ENCODE measurements around the gene CELA3B.
"Not testable (repeated sequence)": the region's sequence is repeated elsewhere in the genome, so short reads cannot be mapped to it uniquely, and the experiment has no call there.

CELA3B gene

DNA sequence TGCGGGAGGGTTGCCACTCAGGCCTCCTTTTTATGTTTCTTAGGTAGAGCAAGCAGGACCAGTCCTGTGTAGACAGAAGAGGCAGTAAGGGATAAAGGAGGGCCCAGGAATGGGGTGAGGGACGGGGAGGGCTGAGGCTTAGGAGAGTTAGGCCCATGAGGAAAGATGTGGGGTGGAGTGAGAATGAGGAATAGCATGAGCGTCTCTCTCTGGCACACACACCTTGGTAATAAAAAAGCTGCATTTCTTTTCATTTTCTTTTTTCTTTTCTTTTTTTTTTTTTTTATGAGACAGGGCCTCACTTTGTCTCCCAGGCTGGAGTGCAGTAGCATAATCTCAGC lies 32.1 kb upstream of the CELA3B start:
- no peak for DNase-seq

DNA sequence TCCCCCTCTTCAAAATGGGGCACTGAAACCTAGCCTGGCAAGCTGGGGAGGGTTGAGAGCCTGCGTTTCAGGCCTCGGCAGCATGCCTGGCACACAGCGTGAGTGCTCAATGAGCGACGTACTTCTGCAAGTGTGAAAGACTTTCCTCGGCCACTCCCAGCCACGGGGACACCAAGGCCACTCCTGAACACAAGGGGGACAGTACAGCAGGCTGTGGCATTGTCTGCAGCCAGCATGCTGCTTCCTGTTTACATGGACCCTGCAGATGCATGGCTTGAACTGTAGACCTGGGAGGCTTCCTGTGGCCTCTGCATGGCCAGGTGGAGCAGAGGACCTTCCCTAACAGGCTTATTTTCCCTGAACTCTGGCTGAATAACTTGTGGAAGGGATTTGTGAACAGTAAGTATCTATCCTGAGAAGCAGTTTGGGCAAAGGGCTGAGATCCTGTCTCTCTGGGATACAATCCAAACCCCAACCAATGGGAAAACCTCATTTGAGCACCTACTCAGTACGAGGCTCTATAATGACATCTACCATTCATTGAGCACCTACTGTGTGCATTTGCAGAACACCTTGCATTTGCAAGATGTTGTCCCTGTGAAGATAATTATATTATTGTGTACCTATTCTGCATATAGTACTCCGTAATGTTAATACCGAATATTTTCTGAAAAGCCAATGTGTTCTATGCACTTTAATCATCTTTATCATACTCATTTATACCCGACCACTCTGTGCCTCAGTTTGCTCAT lies 29.8 kb upstream of the CELA3B start:
- DNase-seq: no peak

DNA sequence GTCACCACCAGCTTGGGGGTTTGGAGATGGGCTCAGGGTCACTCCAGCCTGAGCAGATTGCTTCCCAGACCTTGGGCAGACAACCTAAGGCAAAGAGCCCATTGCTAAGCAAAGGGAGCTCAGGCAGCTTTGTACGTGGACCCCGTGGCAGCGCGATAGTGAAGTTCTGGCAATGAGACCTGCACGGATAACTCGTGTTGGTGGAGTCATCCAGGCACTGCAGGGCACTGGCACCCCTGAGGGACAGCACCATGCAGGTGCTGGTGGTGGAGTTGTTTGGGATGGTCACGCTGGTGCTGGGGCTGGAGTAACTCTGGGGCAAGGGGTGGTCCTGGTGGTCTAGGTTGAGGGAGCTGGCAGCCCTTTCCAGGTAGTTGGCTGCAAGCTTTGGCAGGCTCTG lies 26.1 kb upstream of the CELA3B start:
- no peak for DNase-seq

DNA sequence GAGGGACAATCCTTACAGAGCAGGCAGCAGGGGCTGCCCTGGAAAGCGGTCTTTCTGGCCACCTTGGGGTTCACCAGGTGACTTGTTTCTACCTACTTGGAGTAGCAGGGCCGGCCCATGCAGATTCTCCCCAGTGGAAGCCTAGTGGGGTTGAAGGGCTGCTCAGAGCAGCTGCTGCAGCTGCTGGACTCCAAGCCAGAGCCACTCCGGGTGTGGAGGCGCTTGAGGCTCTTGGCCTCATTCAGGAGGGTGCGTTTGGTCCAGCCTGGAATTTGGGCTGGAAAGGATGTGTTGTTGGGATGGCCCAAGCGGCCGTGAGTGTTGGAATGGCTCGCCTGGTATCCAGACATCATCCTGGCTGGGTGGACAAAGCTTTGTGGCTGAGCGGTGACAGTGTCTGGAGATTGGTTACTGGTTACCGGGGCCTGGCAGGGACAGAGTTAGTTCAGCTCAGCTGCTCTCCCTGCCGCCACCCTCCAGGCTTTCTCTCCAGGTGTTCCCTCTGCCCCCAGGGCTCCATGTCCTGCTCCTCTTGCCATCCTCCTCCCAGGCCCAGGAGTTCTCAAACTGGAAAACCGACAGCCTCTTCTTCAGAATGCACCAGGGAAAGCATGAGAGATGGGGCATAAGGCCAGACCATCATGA lies 25.5 kb upstream of the CELA3B start:
- no peak for DNase-seq

DNA sequence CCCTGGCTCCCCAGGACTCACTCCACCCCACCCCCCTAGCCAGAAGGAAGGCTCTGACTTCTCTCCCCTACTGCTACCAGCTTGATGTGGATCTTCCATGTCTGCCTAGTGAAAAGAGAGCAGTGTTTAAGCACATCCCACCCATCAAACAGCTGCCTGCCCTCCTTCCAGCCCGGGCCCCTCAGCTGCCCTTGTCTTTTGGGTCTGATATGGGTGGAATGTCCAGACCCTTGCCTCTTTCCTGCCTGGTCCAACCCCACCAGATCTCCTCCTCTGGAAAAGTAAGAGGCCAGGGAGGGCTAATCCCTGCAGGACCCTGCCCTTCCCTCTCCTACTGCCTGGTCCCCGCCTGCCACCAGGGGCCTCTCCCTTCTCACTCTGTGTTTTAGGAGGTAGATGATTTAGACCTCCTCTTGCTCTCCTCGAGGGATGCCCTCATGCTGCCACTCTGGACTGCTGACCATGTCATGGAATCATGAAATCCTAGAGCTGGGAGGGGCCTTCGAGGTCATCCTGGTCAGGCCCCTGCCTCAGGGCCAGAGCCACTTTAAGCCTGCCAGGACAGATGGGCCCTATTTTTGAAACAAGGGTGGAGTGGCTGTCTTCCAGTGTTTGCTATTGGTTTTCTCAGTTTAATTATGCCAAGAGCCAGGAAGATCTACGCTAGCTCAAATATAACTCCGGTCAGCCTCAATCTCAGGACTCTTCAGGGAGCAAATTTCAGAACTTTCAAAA lies 23.9 kb upstream of the CELA3B start:
- no peak for DNase-seq

DNA sequence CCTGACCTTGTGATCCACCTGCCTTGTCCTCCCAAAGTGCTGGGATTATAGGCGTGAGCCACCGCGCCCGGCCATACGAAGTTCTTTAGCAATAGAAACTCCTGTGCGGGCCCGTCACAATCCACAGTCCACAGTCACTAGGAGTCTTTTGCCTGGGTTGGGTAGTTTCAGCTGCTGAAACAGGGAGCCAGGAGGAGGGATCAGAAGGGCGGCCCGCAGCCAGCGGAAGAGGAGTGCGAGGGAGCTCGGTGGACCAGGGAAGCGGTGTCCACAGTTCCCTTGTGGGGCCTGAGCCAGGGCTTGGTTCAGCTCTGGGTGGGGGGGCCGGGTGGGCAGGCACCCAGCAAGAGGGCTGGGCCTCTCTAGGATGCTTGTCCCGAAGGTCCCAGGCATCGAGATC lies 21.8 kb upstream of the CELA3B start:
- DNase-seq: no peak

DNA sequence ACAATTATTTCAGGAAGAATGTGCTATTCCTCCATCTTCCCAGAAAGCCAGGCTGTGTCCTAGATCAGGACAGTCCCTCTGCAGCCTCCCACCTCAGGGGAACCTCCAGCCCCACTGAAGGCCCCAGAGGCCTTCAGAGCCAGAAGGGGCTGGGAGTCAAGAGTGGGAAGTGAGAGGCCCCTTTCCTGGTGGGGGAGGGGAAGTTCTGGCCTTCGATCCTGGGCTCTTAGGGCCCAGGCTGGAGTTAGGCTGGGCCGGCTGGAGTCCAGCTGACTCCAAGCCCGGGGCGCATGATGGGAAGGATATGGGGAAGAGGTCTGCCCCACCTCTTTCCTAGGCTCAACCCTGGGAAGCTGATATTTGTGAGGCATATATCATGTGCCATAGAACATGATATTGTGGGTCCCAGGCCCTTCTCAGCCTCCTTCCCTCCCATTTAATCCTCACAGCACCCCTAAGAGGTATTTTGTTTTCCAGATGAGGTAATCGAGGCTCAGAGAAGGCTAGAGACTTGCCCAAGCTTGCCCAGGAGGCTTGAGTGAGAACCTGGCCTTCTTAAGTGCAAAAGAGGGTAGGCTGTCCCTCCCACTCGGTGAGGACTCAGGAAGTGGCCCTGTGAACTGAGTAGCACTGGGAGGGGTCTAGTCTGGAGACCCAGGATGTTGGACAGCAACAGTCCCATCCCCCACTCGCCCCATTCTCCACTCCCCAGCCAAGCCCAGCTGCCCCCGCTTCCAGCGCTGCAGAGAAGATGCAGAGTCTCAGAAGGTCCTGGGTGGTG lies 21.1 kb upstream of the CELA3B start:
- DNase-seq: no peak

DNA sequence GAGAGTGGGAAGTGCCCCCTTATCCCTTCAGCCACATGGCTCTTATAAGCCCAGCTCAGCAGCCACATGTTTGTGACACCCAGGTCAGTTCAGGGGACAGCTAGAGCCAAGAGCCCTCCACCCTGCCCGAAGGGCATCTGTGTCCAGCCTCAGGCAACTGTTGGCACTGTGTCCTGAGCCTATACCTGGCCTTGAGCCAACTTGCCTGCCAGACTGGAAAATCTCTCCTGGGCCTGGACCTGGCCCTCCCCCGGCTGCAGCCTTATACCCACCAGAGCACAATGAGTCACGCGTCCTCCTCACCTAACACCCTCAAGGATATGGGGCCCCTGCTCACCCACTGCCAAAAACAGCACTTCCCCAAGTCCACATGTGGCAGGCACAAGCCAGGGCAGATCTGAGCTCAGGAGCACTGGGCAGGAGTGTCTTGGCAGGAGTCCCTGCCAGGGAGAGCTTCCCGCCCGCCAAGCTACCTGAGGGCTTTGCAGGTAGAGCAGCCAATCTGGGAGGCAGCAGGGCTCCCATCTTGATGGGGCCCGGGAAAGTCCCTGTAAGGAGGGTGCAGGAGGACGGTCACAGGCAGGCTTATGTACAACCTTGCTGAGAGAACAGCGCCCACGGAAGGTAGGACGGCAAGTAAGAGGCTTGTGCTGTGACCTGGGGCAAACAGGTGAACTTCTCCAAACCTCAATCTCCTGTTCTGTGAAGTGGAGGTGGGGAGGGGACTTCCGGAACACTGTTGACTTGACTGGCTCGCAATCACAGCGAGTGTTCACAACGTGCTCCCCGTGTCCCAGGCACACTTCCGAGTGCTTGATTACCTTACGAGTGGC lies 19.9 kb upstream of the CELA3B start:
- peak; percentile 43 for DNase-seq

DNA sequence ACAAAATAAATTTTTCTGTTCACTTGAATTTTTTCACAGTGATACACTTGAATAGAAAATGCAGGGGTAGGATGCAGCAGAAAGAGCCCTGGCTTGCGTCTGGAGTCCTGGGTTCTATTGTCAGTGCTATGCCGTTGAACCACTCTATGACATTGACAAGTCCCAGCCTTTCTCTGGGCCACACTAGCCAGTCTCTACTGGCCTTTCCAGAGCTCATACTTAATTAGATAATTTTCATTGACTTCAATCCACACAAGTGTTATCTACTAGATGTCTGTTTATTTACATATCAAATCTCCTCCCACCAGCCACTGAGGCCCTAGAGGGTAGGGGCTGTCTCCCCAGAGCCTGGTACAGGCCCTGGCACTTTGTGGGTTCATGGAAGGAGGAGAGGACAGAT lies 15.5 kb upstream of the CELA3B start:
- DNase-seq: no peak

DNA sequence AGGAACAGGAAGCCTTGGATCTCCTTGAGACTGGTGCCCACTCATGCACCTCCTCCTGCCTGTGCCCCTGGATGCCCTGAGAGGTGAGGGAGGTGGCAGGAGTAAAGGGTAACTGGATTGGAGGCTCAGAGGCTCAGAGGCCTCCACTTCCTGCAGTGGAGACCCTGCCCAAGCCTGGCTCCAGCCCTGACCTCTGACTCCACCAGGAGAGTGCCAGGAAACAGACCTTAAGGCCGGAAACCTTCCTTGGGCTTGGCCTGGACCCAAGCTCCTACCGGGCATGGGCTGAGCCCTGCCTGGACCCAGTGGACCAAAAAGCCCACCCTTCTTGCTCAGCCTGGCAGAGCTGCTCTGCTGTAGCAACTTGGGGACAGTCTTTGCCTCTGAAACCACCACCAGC lies 15.0 kb upstream of the CELA3B start:
- DNase-seq: no peak

DNA sequence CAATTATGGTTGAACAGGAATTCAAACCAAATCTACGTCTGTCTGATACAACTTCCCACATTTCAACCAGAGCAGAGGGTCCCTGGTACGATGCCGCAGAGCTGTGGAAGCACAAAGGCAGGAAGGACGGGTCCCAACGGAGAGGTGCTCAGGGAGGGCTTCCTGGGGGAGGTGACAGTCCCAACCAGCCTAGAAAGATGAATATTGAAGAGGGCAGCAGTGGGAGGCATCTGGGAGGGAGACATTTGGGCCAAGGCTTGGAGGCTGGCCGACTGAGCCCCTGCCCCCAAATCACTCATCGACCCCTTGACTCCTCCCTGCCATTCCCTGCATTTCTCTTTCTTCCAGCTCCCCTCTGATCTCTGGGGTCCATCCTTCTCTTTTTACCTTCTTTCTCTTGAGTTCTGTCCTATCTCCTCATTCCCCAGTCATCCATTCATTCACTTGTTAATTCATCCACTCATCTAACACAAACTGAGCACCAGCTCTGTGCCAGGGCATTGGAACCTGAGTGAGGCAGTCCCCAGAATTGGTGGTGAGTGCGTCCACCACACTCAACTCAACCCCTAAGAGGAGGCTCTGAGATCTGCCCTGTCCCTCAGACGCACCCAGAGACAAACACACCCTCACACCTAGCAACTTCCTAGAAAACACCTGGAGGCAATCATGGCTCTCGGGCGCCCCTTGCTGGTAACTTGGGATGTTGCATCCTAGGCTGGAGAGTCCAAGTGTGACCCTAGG lies 13.2 kb upstream of the CELA3B start:
- DNase-seq: peak; percentile 85

DNA sequence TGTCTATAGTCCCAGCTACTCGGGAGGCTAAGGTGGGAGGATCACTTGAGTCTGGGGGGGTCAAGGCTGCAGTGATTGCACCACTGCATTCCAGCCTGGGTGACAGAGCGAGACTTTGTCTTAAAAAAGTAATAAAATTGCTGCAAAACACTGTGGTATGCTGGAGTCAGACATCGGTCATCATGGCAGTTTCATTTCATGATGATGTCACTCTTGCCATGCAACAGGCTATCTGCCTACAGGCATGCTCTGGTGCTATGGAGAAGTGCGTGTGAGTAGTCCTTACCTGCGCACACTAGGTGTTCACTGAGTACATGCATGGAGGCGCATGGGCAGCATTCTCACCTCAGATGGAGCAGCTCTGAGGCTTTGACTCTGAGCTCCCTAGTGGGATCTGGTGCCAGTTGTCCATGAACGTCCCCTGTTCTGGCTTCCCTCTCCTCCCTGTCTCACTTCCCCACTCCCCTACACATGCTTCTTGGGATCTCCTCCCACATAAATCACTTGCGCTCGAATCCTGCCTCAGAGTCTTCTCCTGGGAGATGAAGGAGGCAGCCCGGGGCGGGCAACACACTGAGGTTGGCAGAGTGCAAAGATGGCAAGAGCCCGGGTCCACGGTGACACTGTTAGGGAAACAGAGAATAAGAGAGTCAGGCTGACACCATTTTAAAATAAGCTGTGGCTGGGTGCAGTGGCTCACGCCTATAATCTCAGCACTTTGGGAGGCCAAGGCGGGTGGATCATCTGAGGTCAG lies 10.4 kb upstream of the CELA3B start:
- no peak for DNase-seq

DNA sequence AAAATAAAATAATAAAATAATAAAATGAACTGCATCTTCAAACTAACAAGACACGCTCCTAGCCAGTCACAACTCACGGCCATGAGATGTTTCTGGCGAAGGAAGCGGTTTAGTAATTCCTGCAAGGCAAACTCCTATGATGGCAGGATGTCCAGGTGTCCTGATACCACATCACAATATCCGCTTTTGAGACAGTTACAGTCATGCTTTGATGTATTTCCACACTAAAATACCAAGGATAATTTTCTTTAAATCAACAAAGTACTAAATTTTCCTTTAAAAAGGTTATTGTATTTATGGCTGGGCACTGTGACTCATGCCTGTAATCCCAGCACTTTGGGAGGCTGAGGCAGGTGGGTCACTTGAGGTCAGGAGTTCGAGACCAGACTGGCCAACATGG lies 9.6 kb upstream of the CELA3B start:
- DNase-seq: not testable (repeated sequence)

DNA sequence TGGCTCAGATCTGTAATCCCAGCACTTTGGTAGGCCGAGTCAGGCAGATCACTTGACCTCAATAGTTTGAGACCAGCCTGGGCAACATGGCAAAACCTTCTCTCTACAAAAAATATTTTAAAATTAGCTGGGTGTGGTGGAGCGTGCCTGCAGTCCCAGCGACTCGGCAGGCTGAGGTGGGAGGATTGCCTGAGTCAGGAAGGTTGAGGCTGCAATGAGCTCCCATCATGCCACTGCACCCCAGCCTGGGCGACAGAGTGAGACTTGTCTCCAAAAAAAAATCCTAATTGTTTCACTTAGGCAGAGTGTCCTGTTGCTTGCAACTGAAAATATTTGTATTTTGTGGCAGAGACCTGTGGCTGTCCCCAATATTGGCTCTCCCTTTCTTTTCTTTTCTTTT lies 7.8 kb upstream of the CELA3B start:
- DNase-seq: not testable (repeated sequence)

DNA sequence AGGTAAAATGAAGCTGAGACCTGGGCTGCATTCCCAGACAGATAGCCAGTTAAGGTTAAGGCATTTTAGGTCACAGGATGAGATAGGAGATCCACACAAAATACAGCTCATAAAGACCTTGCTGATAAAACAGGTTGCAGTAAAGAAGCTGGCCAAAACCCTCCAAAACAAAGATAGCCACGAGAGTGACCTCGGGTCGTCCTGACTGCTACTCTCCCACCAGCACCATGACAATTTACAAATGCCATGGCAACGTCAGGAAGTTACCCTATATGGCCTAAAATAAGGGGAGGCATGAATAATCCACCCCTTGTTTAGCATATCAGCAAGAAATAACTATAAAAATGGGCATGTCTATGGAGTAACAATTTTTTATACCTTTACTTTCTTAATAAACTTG lies 6.3 kb upstream of the CELA3B start:
- not testable (repeated sequence) for DNase-seq

DNA sequence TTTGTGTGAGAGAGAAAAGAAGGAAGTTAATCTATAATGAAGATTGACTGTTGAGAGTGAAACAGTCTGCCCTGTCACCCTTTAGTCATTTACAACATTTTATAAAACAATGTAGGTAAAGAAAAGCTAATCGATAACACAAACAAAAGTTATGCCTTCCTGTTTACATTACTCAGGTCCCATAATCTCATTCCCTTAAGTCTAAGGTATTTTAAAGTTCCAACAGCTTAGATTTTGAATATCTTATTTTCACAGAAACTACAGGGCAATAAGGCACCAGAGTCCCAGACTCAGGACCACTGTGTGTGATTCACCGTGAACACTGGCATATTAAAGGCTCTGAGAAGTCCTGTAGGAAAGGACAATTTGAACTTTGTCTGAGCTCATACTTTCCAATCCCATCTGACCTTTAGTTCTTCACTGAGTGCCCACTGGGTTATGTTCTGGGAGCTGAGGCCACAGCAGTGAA lies 3.8 kb upstream of the CELA3B start:
- not testable (repeated sequence) for DNase-seq

DNA sequence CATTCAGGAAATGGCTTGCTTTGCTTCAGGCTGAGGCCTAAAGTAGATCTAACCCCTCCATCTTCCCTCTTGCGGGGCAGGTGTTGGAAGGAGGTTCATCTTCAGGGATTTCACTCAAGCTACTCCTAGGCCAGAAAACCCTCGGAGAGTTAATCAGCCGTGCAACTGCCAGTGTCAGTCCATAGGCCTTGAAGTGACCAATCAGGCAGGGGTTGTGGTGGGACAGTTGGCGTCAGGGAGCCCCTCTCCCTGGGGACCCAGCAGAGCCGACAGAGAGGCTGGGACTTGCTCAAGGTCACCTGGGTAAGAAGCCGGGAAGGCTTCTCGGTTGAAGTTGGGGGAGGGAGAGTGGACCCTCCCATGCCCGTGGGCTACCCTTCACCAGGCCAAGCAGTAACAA lies 2.9 kb upstream of the CELA3B start:
- not testable (repeated sequence) for DNase-seq

DNA sequence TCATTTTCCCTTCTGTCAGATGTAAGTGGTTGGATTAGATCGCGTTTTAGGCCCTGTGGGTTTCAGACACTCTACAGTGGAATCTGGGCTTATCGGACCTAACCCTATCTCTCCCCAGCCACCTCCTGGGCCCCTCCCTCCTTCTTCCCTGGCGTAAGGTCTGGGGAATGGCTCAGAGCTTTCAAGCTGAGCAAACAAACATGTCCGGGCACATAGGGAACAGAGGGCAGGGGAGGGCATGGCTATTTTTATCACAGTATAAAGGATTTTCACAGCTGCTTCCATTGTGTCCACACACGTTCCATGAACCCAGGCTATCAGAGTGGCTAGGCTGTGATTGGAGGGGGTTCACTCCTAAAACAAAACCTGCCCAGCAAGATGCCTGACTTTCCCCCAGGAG lies 2.1 kb upstream of the CELA3B start:
- DNase-seq: not testable (repeated sequence)

DNA sequence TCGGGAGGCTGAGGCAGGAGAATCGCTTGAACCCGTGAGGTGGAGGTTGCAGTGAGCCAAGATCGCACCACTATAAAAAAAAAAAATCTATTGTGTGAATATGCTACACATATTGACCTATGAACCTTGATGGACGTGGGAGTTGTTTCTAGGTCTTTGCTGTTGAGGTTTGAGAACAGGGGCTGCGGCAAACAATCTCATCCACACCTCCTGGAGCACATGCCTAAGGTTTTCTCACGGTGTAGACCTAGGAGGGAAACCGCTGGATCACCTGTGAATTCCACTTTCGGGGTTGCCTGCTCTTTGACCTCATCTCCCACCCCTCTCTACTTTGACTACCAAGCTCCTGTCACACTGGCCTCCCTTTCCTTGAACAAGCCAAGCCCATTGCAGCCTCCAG lies 1.5 kb upstream of the CELA3B start:
- not testable (repeated sequence) for DNase-seq

DNA sequence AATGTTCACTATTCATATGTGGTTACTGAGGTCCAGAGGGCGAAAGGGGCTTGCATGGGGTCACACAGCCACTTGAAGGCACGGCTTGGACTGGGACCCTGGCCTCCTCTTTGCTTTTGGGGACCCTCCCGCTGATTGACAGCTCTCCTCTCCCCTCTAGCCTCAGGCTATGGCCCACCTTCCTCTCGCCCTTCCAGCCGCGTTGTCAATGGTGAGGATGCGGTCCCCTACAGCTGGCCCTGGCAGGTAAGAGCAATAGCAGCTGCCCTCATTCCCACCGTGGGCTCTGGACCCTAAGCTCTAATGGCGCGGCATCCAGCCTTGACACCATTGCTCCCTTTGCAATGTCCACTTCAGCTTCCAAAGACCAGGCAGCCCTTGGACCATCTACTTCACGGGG lies 1.4 kb downstream of the CELA3B start:
- not testable (repeated sequence) for DNase-seq
